Mucosa of rectum (tissue), 2 donors: ENCODE data around the gene DNM2.
"Not testable (repeated sequence)": the region's sequence is repeated elsewhere in the genome, so short reads cannot be mapped to it uniquely, and the experiment has no call there.

Experiments
- H3K27ac ChIP-seq, 2 donors: one replicate each; pipeline ENCODE4 v1.7.0; 2013; ENCODE audit warnings: inconsistent platforms in 2 of 2, low read depth in 2 of 2, low read length in 2 of 2
- H3K27me3 ChIP-seq, 2 donors: one replicate each; pipeline ENCODE4 v1.7.0; 2013; ENCODE audit warnings: low read length in 2 of 2; ENCODE audit not compliant: control insufficient read depth in 2 of 2, insufficient read depth in 2 of 2
- H3K36me3 ChIP-seq, 2 donors: one replicate each; pipeline ENCODE4 v1.7.0; 2013; ENCODE audit warnings: low read length in 2 of 2; ENCODE audit not compliant: control insufficient read depth in 2 of 2, insufficient read depth in 2 of 2
- H3K4me1 ChIP-seq, 2 donors: one replicate each; pipeline ENCODE4 v1.7.0; 2013; ENCODE audit warnings: low read length in 2 of 2, mild to moderate bottlenecking in 1 of 2; ENCODE audit not compliant: control insufficient read depth in 2 of 2, insufficient read depth in 2 of 2
- H3K4me3 ChIP-seq, 2 donors: one replicate each; pipeline ENCODE4 v1.7.0; 2013; ENCODE audit warnings: low read length in 2 of 2
- H3K9ac ChIP-seq, 2 donors: one replicate each; pipeline ENCODE4 v1.7.0; 2013; ENCODE audit warnings: low read length in 2 of 2, low read depth in 1 of 2, mild to moderate bottlenecking in 1 of 2
- H3K9me3 ChIP-seq, 2 donors: one replicate each; pipeline ENCODE4 v1.7.0; 2013; ENCODE audit warnings: low read length in 2 of 2; ENCODE audit not compliant: control insufficient read depth in 2 of 2
- donor health status: healthy.
- donor health status: Normal muscosa, but diverticular disease.

DNM2 gene

DNA sequence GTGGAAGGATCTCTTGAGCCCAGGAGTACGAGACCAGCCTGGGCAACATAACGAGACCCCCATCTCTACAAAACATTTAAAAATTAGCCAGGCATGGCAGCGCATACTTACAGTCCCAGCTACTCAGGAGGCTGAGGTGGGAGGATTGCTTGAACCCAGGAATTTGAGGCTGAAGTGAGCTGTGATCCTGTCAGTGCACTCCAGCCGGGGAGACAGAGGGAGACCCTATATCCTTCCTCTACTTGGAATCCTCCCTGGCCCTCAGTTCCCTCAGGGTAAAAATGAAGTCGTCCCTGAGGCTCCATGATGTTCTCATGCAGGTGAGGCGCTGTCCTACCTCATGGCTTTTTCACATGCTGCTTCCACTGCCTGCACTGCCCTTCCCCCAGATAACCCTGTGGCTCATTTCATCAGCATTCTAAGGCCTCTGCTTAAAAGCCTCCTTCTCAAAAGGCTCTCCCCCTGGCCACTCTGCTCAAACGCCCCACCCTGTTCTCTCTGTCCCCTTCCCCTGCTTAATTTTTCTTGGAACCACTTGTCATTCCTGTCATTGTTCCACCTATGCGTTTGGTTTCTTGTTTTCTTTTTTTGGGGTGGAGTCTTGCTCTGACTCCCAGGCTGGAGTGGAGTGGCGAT lies 19.2 kb downstream of the DNM2 start:
- H3K4me3 ChIP-seq: peak overlapping the region in 1 of 2 donors; percentile 26
- peak overlapping the region in 1 of 2 donors; percentile 68 for H3K9ac ChIP-seq
- H3K36me3 ChIP-seq: no peaks in the 10 kb centered on the region
- peak overlapping the region; percentile 99 for H3K27ac ChIP-seq
- peaks cover 33 to 56% of the 10 kb centered on the region in 2 donors for H3K4me1 ChIP-seq
- H3K9me3 ChIP-seq: no peaks in the 10 kb centered on the region
- no peaks in the 10 kb centered on the region for H3K27me3 ChIP-seq

DNA sequence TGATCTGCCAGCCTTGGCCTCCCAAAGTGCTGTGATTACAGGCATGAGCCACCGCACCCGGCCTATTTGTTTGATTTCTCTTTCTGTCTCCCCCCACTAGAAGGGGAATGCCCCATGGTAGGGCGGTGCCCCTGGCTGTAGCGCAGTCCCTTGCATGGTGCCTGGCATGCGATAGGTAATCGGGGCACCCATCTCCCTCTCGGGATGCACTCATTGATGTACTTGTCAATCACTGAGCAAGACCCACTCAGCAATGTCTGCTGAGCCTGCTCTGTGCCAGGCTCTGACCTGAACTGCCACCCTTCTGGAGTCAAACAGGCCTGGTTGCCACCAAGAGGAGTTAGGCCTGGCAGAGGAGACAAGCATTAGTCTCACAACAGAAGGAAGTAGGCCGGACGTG lies 19.8 kb downstream of the DNM2 start:
- H3K9ac ChIP-seq: peak overlapping the region in 1 of 2 donors; percentile 68
- H3K9me3 ChIP-seq: no peaks in the 10 kb centered on the region
- H3K27ac ChIP-seq: peak overlapping the region; percentile 99
- H3K27me3 ChIP-seq: no peaks in the 10 kb centered on the region
- H3K36me3 ChIP-seq: no peaks in the 10 kb centered on the region
- no peak overlapping the region for H3K4me3 ChIP-seq
- H3K4me1 ChIP-seq: peaks cover 40 to 61% of the 10 kb centered on the region in 2 donors

DNA sequence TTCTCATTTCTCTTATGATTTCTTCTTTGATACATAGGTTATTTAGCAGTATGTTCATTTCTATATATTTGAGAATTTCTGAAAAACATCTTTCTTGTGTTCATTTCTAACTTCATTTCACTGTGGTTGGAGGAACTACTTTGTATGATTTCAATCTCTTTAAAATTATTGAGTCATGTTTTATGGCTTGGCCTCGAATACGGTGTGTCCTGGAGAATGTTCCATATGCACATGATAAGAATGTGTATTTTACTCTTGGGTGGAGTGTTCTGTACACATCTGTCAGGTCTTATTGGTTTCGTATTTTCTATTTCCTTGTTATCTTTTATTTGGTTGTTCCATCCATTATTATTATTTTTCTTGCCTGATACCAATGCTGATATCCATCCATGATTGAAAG lies 22.9 kb downstream of the DNM2 start:
- H3K9me3 ChIP-seq: no peaks in the 10 kb centered on the region
- peak overlapping the region; percentile 62 to 63 for H3K9ac ChIP-seq
- peaks cover 62 to 80% of the 10 kb centered on the region in 2 donors for H3K4me1 ChIP-seq
- H3K27ac ChIP-seq: peak overlapping the region; percentile 99
- no peak overlapping the region for H3K4me3 ChIP-seq
- H3K36me3 ChIP-seq: no peaks in the 10 kb centered on the region
- no peaks in the 10 kb centered on the region for H3K27me3 ChIP-seq

DNA sequence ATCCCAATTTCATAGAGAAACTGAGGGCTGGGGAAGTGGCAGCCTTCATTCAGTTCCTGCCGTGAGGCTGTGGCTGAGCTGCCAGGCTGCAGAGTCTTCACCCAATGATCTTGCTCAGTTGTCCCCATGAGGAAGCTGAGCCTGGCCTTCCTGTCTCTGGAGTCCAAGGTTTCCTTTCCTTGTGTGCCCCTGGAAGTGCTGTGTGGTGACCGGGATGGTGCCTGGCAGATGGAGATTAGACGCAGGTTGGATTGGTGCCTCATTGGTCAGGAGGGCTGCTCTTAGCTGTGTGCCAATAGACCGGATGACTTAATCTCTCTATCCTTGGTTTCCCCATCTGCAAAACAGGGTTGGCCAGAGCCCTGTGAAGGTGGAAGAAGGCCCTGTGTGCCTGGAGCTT lies 24.6 kb downstream of the DNM2 start:
- Histone ChIP-seq H3K4me3 (peak overlapping the region in 1 of 2 donors; percentile 20), H3K9me3 (no peaks in the 10 kb centered on the region), H3K27me3 (no peaks in the 10 kb centered on the region), H3K27ac (peak overlapping the region; percentile 99), H3K9ac (peak overlapping the region; percentile 72 to 82), H3K4me1 (peaks cover 56 to 77% of the 10 kb centered on the region in 2 donors), H3K36me3 (no peaks in the 10 kb centered on the region)

DNA sequence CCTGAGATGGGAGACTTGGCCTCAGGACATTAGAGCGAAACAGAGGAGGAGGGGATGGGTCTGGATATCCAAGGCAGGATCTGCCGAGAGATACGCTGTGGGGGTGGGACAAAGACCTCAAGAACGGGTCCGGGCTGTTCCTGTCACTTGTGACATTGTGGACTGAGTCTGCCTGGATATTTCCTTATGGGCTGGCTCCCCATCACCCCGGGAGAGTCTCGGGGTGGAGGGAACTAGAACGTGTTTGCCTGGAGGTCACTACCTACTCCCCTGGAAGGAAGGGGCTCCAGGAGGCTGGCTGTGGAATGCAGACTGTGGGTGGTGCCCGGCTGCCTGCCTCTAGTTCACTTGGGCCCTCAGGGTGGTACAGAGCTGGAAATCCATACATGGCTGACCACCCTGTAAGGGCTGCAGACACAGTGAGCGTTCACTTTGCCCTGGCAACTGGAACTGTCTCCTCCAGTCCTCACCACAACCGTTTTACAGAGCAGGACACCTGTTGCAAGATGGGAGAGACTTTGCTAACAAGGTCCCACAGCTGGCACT lies 26.4 kb downstream of the DNM2 start:
- H3K27ac ChIP-seq: peak overlapping the region; percentile 99
- H3K4me1 ChIP-seq: peaks cover 61 to 82% of the 10 kb centered on the region in 2 donors

DNA sequence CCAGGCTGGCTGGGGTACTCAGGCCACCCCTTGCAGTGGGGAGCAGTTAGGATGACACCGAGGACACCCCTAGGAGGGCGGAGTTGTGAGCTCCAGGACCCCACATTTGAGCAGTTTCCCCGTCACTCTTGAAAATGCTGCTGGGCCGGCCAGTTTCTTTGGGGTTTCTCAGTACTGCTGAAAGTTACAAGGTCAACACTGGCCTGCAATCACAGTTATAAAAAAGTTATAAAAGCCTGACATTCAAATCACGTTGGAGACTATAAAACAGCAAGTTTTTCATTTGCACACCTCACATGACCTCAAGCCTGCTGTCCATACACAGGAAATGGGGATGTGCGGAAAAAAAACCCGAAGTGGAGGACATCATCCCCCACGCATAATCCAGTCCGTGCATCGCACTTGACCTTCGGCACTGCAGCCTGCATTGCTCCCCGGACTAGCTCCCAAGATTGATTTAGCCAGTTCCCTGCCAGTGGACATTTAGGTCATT lies 27.0 kb downstream of the DNM2 start:
- Histone ChIP-seq H3K27ac (peak overlapping the region; percentile 99), H3K9me3 (no peaks in the 10 kb centered on the region), H3K27me3 (no peaks in the 10 kb centered on the region), H3K4me1 (peaks cover 63 to 82% of the 10 kb centered on the region in 2 donors), H3K36me3 (no peaks in the 10 kb centered on the region), H3K9ac (peak overlapping the region; percentile 84 to 85), H3K4me3 (peak overlapping the region; percentile 47 to 59)

More for the DNA sequence above, 26.4 kb downstream of the DNM2 start:
- Histone ChIP-seq H3K27me3 (no peaks in the 10 kb centered on the region), H3K9me3 (no peaks in the 10 kb centered on the region), H3K36me3 (no peaks in the 10 kb centered on the region), H3K9ac (peak overlapping the region; percentile 84 to 85), H3K4me3 (peak overlapping the region; percentile 47 to 59)

DNA sequence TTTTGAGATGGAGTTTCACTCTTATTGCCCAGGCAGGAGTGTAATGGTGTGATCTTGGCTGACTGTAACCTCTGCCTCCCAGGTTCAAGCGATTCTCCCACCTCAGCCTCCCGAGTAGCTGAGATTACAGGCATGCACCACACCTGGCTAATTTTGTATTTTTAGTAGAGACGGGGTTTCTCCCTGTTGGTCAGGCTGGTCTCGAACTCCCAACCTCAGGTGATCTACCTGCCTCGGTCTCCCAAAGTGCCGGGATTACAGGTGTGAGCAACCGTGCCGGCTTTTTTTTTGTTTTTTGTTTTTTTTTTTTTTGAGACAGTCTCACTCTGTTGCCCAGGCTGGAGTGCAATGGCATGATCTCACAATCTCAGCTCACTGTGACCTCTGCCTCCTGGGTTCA lies 28.6 kb downstream of the DNM2 start:
- H3K9me3 ChIP-seq, H3K27me3 ChIP-seq, H3K4me3 ChIP-seq, H3K36me3 ChIP-seq: not testable (repeated sequence)
- Histone ChIP-seq H3K9ac (peak overlapping the region in 1 of 2 donors; percentile 82), H3K4me1 (peaks cover 79 to 87% of the 10 kb centered on the region in 2 donors), H3K27ac (peak overlapping the region; percentile 99)

DNA sequence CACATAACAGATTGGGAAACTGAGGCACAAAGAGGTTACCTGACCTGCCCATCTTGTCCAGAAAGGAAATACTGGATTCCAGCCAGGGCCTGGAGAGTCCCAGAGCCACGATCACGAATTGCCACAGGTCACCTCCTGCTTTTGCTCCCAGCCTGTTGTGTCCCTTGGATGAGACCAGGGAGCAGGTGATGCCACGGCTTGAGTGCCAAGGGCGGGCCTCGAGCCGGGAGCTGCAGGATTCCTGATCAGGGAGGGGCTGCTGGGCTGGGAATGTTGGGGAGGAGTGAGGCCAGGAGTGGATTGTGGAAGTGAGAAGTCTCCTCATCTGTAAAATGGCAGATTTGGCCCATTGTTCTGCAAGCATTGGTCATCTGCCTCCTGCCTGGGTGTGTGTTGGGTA lies 29.4 kb downstream of the DNM2 start:
- no peaks in the 10 kb centered on the region for H3K27me3 ChIP-seq
- H3K36me3 ChIP-seq: no peaks in the 10 kb centered on the region
- H3K9ac ChIP-seq: peak overlapping the region; percentile 58 to 82
- H3K27ac ChIP-seq: peak overlapping the region; percentile 97 to 99
- no peaks in the 10 kb centered on the region for H3K9me3 ChIP-seq
- peaks cover 81 to 89% of the 10 kb centered on the region in 2 donors for H3K4me1 ChIP-seq
- H3K4me3 ChIP-seq: peak overlapping the region; percentile 20 to 25

DNA sequence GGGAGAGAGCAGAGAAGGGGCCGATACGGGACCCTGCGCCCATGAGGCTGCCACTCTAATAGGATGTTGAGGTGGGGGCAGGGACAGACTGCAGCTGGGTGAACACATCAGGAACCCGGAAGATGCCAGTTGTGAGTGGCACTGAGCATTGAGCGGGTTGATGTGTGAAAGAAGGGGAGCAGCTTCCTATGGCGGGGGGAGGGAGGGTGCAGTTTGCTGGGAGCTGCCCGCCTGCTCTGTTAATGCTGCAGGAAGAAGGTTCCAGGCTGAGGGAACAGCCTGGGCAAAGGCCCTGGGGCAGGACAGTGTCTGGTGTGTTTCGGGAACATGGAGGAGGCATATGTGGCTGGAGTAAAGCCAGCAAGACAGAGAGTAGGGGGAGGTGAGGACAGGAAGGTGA lies 29.8 kb downstream of the DNM2 start:
- Histone ChIP-seq H3K36me3 (no peaks in the 10 kb centered on the region), H3K4me1 (peaks cover 81 to 89% of the 10 kb centered on the region in 2 donors), H3K9ac (peak overlapping the region; percentile 58 to 82), H3K27me3 (no peaks in the 10 kb centered on the region), H3K4me3 (peak overlapping the region; percentile 5 to 20), H3K27ac (peak overlapping the region; percentile 97 to 99), H3K9me3 (no peaks in the 10 kb centered on the region)

DNA sequence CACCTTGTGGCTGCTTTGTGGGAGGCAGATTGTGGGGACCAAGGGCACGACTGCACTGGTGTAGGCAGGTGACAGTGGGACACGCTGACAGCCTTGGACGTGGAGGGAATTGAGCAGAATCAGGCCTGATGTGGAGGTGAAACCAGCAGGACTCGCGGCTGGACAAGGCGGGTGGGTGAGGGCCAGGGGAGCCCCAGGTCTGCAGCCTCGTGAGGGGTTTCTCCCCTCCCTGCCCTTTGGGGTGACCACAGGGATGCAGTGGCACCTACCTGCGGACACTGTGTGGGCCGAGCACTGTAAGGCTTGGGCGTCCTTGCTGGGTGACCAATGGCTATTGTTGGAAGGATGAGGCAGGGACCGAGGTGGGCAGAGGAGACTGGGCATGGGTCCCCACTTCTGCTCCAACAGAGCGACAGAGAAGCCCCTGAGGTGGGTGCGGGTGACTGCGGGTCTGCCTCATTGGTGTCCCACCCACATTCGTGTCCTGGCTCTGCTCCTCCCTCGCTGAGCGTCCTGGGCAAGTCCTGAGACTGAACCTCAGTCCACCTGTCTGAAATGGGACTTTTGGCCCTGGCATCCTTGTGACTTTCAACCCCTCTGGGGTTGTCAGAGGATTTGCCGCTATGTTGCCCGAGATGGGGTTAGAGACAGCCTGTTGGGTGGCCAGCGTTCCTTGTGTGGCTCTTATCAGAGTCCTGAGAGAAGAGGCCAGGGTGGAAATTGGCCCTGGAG lies 30.5 kb downstream of the DNM2 start:
- Histone ChIP-seq H3K9ac (peak overlapping the region; percentile 75 to 82), H3K36me3 (no peaks in the 10 kb centered on the region), H3K27ac (peak overlapping the region; percentile 97 to 99), H3K4me1 (peaks cover 79 to 85% of the 10 kb centered on the region in 2 donors), H3K4me3 (peak overlapping the region; percentile 20 to 24), H3K9me3 (no peaks in the 10 kb centered on the region), H3K27me3 (no peaks in the 10 kb centered on the region)
